HG03469 (cell line): ENCODE results near the gene EIF4G1.

Experiments used
- ATAC-seq: cut with Tn5 transposase; IDR thresholded peaks from one replicate; pipeline ENCODE4 v1.9.1; 2021; ENCODE audit warnings: mild to moderate bottlenecking, moderate library complexity, moderate number of reproducible peaks; ENCODE audit not compliant: unreplicated experiment

The EIF4G1 gene

GRCh38 chr3:184349563-184350470 lies 35.4 kb downstream of the EIF4G1 start:
- no peak for ATAC-seq

DNA sequence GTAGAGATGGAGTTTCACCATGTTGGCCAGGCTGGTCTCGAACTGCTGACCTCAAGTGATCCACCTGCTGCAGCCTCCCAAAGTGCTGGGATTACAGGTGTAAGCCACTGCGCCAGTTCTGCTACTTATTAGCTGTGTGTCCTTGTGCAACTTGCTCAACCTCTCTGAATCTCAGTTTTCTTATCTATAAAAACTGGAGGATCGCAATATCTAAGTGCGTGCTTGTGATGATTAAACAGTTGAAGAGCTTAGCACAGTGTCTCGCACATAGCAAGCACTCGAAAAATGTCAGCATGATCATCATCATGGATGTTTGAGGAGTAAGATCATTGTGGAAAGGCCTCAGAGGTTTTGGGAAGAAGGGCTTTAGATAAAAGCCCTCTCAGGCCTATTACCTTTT lies 36.2 kb downstream of the EIF4G1 start:
- ATAC-seq: no peak

GRCh38 chr3:184351511-184352148 lies 37.2 kb downstream of the EIF4G1 start:
- ATAC-seq: no peak

- ATAC-seq: no peak
Observed at GRCh38 chr3:184352149-184352785, 37.9 kb downstream of the EIF4G1 start.

DNA sequence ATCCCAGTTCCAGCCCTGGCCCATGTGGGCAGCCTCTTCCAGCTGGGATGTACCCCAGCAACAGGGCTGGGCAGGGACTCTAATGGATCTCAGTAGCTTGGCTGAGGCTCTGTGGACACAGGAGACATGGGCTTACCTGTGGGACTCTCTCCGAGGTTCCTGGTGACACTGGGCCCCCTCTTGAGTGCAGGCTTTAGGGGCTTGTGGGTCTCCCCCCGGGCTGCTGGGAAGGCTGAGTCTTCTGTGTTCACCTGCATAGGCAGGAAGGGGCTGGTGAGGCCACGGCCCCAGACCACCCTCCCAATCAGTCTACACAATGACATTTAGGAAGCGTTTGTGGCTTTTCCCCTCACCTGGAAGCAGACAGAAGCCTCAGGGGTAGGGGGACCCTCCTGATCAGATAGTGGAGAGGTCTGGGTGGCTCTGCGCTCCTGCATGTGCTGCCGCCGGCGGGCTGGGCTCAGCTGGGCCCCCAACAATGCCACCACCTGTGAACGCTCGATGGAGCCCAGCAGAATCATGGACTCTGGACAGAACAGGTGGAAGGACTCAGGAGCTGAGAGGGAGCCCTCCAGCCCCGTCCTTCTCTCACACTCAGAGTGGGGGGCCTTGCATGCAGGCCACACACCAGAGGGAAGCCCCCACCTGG lies 38.6 kb downstream of the EIF4G1 start:
- no peak for ATAC-seq

GRCh38 chr3:184353546-184353941 lies 39.1 kb downstream of the EIF4G1 start:
- no peak for ATAC-seq

DNA sequence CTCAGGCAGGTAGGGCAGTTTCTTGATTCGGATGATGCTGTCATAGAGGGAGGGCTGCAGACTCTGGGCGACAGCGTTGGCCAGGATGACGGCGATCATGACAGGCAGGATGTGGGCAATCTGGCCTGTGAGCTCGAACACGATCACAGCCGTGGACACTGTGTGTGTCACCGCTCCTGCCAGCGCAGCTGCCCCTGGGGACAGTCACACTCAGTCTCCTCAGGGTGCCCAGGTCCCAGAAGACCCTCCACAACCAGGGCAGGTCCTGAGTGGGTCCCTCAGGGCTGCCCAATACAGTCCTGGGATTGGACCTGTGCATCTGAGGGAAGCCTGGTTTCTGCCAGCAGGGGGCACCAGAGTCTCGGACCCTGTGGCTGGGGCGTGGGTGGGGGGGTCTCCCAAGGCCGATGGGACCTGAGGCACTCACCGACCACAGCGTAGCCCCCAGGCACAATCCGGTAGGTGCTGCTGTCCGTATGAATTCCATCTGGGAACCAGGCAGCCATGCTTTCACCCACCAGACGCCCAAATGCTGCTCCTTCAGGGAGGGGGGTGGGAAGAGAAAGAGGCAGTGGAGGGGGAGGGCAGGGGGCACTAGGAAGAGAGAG lies 39.8 kb downstream of the EIF4G1 start:
- no peak for ATAC-seq

DNA sequence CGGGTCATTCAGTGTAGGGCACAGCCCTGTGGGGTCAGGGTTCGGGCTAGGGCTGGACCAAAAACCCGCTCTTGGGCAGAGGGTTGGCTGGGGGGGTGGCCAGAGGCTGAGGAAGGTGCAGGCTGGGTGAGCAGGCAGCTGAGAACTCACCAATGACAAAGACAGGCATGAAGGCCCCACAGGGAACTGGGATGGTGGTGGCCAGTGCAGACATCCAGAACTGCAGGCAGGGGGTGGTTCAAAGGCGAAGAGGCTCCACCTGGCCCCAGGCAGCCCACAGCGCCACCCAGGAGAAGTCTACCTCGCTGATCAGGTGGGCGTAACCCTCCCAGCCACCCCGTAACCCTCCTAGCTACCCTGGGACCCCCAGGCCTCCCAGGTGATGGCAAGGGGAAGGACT lies 40.3 kb downstream of the EIF4G1 start:
- no peak for ATAC-seq

- ATAC-seq: no peak
Observed at GRCh38 chr3:184355261-184356040, 41.0 kb downstream of the EIF4G1 start.

DNA sequence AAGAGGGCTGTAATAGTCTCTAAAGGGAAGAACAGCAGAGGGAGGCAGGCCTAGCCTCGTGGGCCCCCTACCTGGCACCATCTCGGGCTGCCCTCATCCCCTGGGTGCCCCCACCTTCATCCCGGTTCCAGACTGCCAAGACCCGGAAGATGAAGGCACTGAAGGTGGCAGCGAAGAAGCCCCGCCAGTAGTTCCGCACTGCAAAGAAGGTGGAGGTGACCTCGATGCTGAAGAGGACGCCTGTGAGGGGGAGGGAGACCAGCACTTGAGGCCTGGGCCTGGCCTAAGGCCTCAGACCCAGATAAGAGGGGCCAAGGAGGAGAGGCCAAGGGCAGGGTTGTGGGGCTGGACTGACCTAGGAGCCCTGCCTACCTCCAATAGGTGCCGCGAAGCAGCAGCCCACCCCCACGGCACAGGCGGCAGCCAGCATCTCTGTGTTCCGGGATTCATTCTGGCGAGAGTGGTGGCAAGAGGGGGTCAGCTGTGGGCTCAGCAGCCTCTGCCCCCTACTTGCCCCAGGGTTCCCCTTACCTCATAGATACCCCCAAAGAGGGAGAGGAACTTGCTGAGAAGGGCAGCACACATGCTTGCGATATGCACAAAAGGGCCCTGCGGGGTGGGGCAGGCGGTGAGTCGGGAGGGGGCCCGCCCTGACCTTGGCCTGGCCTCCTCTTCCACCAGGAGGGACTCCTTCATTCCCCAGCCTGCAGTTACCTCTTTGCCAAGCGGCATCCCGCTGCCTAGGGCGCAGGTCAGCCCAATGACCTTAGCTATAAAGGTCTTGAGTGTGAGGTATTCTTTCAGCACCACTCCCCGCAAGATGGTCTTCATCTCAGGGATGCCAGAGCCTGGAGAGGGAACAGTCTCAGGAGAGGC lies 43.1 kb downstream of the EIF4G1 start:
- no peak for ATAC-seq

GRCh38 chr3:184358124-184358767 lies 43.8 kb downstream of the EIF4G1 start:
- no peak for ATAC-seq

- ATAC-seq: no peak
Observed at GRCh38 chr3:184358921-184359350, 44.5 kb downstream of the EIF4G1 start.

GRCh38 chr3:184359610-184360009 lies 45.2 kb downstream of the EIF4G1 start:
- ATAC-seq: no peak

DNA sequence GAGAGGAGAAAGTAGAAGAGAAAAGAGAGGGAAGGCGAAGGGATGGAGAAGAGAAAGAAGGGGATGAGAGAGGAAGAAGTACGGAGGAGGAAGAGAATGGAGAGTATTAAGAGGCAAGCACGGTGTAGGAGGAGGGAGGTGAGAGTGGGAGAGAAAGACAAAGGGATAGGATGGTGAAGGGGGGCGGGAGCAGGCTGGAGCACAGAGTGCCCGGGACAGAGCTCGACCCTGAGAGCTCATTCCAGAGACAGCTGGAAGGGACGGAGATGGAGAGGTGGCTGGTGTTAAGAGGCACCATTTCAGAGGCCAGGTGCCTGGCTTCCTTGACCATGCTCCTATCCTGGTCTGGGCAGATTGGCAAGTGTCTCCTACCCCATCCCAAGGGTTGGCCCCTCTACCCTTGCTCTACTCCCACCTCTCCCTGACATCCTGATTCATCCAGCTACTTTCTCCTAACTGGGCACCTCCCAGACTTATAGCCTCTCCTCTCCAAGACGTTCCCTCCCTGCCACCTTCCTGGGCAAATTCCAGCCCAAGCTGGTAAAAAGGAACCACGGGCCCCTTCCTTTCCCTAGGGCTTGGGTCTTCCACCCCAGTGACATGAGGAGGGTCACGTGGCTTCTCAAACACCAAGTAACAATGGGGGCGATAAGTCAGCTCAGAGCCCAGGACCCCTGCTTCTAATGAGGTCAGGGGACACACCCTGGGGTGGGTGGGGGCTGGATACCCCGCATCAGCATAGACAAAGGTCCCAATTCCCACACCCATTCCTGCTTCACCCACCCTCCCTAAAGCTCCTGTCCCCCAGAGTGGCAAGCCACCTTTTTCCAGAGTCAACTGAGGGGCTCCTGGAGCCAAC lies 45.9 kb downstream of the EIF4G1 start:
- ATAC-seq: no peak

GRCh38 chr3:184360929-184361531 lies 46.6 kb downstream of the EIF4G1 start:
- no peak for ATAC-seq

DNA sequence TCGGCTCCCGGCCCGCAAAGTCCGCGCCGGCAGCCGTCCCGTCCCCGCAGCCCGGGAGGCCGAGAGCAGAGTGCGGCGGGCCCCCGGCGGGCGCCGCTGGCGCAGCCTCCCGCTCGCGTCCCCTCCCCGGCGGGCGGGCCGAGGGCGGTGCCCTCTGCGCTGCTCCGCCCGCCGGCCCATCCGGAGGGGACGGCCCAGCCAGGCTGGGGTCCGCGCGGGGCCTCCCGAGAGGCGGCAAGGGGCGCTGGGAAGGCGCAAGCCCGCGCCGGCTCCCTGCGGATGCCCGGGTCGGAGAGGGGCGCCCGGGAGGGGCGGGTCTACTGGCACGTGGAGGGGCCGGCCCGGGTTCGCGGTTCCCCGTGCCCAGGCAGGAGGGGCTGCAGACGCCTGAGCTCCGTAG lies 47.1 kb downstream of the EIF4G1 start, which contains the start of the genes CLCN2 and POLR2H:
CLCN2 (minus strand) TSS at position 74 of the 400 bp plus-strand sequence. CDS start 126 bp downstream, outside the sequence.
POLR2H (plus strand) TSS at position 179 of the 400 bp plus-strand sequence. CDS start 1,783 bp downstream, outside the sequence.
- ATAC-seq: peak; percentile 23
